ENCODE data around the gene SRRD.
A peak's percentile ranks its signal among the peaks of the same experiment; 100 is the strongest.
"Not testable (repeated sequence)": the region's sequence is repeated elsewhere in the genome, so short reads cannot be mapped to it uniquely, and the experiment has no call there.

SRRD gene, protein sequence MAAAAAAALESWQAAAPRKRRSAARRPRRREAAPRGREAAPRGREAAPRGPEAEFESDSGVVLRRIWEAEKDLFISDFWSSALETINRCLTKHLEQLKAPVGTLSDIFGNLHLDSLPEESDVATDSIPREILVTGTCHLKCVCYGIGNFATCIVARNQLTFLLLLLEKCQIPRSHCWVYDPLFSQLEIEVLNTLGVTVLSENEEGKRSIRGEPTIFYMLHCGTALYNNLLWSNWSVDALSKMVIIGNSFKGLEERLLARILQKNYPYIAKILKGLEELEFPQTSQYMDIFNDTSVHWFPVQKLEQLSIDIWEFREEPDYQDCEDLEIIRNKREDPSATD

DNA sequence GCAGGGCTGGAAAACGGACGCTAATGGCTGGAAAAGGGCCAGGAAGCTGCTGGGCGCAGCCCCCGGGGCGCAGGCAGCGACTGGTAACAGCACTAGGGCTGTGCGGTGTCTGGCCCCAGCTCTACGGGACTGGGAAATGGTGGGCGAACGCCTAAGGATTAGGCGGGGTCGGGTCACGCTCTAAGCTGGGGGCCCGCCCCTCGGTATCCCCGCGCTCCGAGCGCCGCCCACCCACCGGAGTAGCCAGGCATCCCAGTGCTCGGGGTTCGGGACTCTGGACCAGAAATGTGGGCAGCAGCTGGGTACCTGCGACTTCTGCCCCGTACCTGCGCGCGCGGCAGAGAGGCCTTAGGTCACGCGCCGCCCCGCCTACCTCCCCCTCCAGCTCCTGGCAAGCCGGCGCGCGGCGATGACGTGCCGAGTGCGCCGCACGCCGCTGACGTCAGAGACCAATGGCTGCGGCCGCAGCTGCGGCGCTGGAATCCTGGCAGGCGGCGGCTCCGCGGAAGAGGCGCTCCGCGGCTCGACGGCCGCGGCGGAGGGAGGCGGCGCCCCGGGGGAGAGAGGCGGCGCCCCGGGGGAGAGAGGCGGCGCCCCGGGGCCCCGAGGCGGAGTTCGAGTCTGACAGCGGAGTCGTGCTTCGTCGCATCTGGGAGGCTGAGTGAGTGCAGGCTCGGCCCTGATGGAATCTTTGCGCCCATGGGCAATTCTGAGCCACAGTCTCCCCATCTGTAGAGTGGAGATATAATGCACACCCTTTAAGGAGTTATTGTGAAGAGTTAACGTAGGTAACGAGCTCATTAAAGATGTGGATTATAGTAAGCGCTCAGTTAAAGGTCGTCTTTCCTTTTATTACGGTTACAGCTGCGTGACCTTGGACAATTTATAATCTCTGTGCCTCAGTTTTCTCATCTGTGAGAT is at the start of gene SRRD, which contains the start of gene HPS4:
Gene SRRD (plus strand): TSS at position 439 of the 921 bp plus-strand sequence. CDS start 14 bp downstream, at position 453.
Gene HPS4 (minus strand): TSS at position 345 of the 921 bp plus-strand sequence. CDS start 2,021 bp downstream, outside the sequence.
- peak; percentile 86 to 91 for DNase-seq (ENCODE audit: low read depth in 2 of 2)

DNA sequence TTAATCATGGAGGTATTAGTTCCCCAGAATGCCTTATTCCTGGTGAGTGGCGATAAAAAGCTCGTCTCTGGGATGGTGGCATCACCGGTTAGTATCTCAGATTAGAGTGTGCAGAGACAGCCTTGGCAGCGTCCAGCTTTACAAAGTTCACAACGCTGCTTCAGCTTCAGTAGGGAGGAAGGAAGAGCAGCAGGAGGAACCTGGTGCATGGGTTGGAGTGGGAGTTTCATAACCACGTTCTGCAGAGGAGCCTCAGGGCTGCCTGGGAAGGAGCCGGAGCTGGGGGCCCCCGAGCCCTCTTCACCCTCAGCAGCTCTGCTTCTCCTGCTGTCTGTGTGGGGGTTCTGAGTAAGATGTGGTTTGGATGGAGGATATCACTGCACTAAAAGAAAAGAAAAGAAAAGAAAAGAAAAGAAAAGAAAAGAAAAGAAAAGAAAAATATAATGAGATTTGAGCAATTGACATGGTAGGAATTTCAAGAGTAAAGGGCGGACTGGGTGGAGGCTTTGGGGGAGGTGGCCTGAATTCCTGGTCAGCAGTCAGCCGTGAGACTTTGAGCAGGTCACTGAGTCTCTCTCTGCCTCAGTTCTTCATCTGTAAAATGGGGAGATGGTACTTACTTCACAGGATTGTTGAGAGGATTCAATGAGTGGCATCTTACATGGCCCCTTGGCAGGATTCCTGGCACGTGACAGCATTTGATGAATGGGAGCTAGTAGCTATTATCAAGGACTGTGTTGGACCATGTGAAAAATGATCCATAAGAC is 48.2 kb upstream of the SRRD start:
- no peak for DNase-seq (ENCODE audit: low read depth in 2 of 2)

DNA sequence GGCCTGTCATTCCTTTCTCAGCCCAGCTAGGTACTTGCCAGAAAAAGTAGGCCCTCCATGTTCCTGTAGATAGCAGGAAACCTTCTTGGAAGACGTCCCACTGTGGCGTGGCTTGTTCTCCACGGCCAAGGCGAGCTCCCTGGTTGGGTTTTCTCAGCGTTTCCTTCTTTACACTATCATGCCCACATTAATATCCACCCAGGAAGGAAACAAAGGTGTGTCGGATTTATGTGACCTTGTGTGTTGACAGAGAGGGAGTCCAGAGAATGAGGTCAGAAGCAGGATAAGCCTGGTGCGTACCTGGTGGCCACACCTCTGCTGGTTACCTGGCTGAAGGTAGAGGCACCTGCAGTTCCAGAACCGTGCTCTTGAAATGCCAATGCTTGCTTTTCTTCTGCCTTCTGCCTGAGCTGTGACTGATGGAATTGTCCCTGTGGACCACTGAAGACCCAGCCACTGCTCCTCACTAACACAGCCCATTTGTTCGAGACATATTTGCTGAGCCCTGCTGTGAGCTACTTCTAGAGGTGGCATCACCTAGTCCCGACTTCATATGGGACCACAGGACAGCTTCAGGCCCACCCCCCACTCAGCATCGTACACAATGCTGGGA is 46.7 kb upstream of the SRRD start:
- no peak for DNase-seq (ENCODE audit: low read depth in 2 of 2)

DNA sequence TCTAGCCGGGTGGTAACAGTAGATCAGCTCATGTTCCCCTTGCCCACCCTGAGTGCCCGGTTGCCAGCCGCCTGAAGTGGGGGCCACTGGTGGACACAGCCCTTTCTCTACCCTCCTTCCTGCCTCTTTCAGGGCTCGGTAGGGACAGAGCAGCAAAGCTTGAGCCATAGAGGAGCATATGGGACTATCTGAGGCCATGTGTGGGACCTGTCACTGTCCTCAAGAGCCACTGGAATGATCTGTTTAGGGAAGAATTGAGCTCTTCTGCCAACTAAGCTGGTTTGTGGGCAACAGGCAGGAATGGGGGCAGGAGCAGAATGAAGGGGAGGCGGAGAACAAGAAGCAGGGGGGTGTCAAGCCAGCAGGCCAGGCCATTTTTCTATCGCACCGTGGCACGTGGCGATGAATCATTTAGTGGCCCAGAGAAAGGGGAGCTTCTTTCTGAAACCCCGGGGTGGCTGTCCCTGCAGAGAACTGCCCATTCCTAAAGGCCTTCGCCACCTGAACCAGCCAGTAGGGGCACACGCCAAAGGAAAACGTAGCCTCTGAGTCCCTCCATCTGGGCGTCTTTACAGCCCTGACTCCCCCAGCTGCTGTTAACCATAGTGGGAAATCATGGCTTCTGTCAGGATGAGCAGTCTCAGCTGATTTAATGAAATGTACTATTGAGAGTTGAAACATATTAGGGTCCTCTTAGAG is 45.8 kb upstream of the SRRD start:
- DNase-seq (ENCODE audit: low read depth in 2 of 2): no peak

DNA sequence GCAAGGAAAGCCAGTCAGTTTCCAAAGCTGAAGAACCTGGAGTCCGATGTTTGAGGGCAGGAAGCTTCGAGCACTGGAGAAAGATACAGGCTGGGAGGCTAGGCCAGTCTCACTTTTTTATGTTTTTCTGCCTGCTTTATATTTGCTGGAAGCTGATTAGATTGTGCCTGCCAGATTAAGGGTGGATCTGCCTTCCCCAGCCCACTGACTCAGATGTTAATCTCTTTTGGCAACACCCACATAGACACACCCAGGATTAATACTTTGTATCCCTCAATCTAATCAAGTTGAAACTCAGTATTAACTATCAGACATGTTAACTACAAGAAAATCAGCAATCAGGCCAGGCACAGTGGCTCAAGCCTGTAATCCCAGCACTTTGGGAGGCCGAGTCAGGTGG is 44.9 kb upstream of the SRRD start:
- DNase-seq (ENCODE audit: low read depth in 2 of 2): not testable (repeated sequence)

DNA sequence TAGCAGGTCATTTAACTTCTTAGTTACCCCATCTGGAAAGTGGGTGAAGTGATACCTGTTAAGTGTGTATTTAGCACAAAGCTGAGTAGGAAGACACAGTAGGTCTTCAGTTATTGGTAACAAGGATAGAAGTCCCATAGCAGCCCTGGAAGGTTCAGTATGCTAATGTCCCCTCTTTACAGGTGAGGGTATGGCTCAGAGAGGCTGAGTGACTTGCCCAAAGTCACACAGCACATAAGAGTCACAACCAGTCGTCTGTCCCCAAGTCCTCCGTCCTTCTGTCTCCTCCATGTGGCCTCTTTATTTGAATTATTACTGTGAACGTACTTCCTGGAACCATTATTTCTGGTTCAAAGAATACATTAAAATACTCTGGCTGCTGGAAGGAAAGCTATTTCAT is 44.1 kb upstream of the SRRD start:
- DNase-seq (ENCODE audit: low read depth in 2 of 2): no peak

DNA sequence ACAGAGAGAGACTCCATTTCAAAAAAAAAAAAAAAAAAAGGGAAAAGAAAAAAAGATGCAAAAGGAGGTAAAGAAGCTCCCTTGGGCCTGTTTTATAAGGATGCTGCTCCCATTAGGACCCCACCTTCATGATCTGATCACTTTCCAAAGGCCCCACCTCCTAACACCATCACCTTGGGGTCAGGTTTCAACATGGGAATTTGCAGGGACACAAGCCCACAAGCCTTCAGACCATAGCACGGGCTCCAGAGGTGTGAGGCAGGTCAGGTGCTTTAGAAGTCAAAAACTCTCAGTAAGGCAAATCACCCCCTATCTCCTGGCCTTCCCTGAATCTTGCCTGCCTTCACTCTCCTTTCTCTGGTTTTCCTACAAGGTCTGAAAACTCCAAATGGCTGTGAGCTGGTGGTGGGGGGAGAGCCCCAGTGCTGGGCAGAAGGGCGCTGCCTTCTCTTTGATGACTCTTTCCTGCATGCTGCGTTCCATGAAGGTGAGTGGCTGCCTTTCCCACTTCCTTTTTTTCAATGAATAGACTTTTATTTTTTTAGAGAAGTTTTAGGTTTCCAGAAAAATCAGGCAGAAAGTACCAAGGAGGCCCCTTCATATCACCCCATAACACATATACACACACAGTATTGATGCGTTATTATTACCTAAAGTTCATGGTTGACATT is 41.5 kb upstream of the SRRD start:
- DNase-seq (ENCODE audit: low read depth in 2 of 2): no peak

DNA sequence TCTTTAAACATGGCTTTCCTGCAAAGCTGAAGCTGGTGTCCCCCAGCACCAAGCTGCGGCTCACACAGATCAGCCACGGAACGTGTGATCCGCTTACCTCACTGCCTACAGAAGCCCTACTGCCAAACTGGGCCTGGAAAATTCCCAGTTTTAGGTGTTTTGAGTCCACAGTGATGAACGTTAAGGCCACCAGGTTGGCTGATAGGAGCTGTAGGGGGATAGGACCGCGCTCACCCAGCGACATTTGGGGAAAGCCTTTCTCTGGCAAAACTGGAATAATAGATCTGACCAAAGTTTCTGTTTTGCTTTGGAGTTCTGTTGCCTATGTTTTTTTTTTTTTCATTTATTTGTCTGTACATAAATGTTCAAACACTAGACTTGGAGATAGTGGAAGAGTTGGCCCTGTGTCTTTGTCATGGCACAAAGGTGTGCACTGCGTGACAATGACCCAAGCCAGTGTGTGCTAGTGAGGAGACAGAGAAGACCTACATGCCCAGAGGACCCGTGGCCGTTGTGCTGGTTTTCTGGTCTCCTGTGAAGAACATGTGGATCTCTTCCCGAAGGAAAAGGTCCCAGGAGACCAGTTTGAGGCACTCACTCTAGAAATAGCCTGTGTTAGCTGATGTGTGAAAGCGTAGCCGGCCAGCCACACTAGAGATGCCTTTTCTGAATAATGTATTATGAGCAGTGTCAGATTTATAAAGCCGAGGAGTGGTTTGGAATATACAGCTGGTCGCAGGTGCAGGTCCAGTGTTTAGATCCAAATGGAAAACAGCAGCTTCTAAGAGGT is 39.6 kb upstream of the SRRD start:
- no peak for DNase-seq (ENCODE audit: low read depth in 2 of 2)

DNA sequence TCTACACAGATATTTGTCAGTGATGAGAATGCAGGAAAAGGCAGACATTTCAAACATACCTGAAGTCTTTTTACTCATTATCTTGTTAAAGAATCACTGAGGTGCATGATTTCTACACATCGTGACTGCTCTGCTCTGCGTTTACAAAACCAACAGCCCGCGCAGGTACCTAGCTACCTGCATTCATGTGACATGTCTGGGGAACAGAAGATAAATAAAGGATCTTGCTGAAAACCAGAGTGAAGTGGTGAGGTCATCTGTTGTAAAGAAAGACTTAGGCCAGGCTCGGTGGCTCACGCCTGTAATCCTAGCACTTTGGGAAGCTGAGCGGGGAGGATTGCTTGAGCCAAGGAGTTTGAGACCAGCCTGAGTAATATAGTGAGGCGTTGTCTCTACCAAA is 38.9 kb upstream of the SRRD start:
- no peak for DNase-seq (ENCODE audit: low read depth in 2 of 2)

DNA sequence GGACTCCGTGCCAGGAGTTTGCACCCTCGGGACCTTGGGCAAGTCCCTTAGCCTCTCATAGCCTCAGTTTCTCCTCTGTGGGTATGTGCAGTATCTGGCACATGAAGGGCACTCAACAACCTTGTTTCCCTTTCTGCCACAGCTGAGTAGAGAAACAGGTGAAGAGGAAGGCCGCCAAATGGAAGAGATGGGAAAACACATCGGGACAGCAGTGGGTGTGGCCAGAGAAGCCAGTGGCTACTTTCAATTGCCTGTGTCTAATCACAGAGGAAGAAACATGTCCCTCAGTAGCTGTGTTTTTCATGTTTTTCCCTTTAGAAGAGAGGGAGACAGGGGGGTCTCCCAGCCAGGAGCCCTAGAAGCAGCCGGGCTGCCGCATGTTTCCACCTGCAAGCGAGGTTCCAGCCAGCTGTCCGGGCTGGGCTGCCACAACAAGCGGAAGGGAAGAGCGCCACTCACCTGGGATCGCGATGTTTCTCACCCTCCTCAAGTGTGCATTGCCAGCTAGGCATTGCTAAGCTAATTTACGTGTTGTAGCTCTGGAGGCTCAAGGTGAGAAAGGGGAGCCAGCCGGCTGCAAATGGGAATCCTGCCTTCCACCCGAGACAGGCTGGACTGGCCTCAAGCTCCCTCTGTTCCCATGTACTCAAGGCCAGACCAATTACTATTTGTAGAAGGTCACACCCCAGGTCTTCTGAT is 38.0 kb upstream of the SRRD start:
- no peak for DNase-seq (ENCODE audit: low read depth in 2 of 2)

DNA sequence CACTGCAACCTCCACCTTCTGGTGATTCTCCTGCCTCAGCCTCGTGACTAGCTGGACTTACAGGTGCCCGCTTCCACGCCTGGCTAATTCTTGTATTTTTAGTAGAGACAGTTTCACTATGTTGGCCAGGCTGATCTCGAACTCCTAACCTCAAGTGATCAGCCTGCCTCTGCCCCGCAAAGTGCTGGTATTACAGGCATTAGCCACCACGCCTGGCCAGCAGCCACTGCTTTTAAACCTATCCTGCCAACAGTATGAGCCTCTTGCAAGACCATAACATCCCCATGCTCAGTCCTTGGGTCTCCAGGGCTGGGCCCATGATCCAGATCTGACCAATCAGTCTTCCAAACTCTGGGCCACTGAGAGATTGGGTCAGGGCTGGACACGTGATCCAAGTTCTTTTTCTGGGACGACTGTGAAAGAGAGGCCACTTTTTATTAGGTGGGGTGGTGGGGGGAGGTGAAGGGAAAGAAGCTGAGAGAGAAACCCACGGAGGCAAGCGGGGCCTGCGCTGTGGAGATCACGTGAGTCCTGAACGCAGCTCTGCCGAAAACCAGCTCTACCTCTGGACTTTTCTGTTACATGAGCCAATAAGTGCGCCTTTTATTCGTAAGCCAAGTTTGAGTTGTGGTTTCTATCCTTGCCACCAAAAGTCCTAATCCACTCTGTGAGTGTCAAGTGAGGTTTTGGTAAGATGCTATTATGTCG is 36.7 kb upstream of the SRRD start:
- DNase-seq (ENCODE audit: low read depth in 2 of 2): no peak

DNA sequence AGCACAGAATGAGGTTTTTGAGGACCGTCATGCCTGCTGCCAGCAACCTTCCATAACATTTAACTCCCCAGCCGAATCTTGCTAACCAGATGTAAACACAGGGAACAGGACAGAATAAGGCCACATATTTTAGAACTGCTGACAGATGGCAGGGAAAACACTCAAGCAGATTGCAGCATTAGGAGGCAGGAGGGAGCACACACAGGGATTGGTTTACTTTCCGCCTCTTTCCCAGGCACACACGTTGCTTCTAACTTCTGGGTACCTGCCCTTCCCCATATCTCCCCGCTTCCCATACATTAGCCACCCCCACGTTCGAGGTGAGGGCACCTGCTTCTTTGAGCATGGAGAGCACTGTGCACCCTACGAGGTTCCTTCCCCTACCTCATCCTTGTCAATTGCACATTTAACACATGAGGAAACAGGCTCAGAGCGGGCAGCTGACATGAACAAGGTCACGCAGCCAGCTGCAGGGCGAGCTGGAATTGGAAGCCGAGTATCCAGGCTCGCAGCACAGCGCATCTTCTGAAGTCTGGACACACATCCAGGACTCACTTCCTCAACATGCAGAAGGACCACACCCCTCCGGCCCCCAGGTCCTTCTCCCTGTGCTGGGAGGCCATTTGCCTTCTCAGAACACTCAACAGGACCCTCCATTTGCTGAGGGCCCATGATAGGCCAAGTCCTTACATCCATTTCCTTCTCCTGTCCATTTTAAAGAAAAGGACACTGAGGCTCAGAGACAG is 35.9 kb upstream of the SRRD start:
- no peak for DNase-seq (ENCODE audit: low read depth in 2 of 2)

DNA sequence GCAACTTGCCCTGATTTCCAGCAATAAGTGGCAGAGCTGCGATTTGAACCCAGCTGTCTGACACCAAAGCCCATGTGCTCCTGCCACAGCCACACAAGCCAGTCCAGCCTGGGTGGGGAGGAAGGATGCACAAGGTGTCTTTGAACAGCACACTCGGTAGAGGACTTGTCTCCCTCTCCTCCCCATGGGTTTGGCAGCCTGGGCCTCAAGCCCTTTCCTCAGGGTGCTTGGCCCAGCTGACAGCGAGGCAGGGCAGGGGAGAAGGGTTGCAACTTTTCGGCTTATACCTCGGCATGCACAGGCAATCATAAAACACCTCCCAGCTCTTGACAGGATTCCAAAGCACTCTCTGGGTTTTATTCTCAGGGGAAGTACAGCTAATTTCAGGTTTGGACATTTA is 35.3 kb upstream of the SRRD start:
- DNase-seq (ENCODE audit: low read depth in 2 of 2): no peak

DNA sequence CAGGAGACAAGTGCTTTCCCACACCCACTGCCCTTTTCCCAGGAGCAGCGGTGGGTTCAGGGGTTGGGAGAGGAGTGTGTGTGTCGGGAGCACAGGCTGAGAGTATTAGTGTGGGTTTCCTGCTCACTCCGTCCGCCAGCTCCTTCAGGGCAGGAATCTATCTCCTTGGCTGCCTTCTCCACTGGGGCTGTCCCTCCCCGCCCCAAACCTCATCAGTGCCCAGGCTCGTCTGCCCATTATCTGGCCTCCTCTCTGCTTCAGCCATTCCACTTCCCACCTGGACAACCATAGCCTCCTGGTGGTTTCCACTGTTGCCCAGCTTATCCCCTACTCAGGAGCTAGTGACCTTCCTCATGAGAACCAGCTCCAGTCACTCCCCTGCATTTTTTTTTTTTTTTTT is 34.7 kb upstream of the SRRD start:
- DNase-seq (ENCODE audit: low read depth in 2 of 2): no peak

DNA sequence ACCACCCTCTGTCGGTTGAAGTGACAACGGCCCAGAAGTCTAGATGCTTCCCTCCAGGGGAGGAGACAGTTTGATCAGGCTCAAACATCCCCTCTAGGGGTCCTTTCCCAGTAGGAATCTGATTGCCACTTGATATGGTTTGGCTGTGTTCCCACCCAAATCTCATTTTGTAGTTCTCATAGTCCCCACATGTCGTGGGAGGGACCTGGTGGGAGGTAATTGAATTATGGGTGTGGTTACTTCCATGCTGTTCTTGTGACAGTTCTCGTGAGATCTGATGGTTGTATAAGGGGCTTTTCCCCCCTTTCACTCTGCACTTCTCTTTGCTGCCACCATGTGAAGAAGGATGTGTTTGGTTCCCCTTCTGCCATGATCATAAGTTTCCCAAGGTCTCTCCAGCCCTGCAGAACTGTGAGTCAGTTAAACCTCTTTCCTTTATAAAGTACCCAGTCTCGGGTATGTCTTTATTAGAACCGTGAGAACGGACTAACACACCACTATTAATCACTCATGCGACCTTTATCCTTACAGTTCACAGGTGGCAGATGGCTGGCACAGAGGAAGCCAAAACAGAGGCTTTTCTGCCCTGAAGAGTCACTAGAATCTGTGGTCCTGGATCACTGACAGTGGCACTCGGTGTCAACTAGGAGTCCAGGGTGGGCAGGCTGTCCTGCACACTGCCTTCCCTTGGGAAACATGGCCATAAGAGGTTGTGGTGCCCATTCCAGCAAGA is 33.1 kb upstream of the SRRD start:
- DNase-seq (ENCODE audit: low read depth in 2 of 2): no peak

DNA sequence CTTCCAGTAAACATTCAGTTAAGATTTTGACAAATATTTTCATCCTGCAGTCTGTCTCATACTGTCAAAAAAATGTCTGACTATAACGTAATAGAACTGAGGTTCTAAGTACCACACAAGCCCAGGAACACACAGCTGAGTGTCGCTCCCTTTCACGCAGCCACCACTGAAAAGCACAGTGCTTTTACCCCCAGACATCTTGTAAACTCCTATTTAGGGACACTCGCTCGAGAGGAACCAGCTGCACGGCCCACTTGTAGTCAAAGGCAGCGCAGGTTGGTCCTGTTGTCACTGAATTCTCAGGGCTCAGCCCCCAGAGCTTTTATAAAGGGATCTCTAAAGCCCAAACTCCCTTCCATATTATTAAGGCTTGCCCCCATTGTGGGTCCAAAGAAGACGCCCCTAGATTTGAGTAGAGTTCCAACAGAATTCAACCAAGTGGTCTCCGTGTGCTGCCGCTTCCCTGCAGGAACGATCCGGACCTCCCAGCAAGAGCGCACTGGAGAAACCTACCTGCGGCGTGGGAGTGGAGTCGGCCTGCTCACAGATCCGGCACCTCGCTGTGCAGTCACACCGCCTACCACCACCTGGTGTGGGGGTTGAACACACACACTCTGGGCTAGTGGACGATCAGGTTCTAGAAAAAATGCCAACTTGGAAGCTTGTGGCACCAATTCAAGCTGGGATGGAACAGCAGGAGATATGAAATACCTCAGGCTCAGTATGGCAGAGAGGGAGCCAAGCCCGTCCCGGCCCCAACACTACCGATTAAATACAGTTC is 31.3 kb upstream of the SRRD start:
- no peak for DNase-seq (ENCODE audit: low read depth in 2 of 2)

All from stimulated activated CD4-positive, alpha-beta T cell treated with anti-CD3 and anti-CD28 coated beads, Interleukin-4, amount 100 ng/mL, for 48 hours (primary cell).